Measurements from ENCODE around the gene SYNDIG1.

Gene SYNDIG1

DNA sequence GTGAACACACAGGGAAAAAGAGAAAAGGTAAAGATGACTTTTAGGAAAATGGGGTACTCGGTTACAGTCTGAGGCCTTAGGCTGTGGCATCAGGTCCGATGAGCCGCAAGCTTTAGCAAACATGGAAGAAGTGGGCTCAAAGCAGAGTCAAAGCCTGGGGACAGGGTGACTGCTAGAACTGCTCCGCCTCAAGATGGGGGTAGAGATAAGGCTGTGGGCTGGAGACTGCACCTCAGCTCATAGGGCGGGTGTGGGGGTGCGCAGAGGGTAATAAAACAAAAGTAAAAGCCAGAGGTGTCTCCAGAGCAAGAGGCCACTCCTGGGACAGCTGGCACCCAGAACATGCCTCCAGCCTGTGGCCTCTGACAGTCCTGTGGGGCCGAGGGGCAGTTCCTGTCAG is 21.3 kb upstream of the SYNDIG1 start:
- no peak for DNase-seq (ENCODE audit: low read depth)

DNA sequence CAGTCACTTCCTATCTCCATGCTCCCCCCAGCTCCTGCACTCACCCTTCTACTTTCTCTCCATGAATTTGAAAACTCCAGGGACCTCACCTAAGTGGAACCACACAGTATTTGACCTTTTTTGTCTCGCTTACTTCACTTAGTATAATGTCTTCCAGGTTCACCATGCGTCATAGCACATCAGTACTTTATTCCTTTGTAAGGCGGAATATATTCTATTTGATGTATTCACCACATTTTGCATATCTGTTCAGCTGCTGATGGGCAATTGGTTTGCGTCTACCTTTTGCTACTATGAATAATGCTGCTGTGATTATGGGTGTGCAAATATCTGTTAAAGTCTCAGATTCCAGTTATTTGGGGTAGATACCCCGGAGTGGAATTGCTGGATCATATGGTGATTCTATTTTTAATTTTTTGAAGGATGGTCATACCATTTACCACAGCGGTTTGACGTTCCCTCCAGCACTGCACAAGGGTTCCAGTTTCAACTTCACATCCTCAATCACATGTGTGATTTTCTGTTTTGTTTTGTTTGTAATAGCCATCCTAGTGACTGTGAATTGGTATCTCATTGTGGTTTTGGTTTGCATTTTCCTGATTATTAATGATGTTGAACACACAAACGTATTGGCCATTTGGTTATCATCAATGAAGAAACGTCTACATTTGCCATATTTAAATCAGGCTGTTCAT is 20.3 kb upstream of the SYNDIG1 start:
- DNase-seq (ENCODE audit: low read depth): no peak

DNA sequence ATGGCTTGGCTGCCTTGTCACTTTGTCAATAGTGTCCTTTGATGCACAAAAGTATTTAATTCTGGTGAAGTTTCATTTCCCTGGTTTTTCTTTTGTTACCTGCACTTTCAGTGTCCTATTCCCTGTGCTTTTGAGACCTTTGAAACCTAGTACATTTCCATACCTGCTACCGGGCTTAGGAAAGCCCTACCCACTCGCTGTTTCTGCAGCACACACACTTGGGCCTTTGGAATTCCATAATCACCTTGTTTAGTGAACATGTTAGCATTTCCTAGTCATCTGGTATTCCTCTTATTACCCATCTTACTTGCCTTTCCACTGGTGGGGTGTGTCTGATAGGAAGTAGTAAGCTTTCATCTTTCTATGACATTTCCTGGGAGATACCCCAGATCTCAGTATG is 19.3 kb upstream of the SYNDIG1 start:
- no peak for DNase-seq (ENCODE audit: low read depth)

DNA sequence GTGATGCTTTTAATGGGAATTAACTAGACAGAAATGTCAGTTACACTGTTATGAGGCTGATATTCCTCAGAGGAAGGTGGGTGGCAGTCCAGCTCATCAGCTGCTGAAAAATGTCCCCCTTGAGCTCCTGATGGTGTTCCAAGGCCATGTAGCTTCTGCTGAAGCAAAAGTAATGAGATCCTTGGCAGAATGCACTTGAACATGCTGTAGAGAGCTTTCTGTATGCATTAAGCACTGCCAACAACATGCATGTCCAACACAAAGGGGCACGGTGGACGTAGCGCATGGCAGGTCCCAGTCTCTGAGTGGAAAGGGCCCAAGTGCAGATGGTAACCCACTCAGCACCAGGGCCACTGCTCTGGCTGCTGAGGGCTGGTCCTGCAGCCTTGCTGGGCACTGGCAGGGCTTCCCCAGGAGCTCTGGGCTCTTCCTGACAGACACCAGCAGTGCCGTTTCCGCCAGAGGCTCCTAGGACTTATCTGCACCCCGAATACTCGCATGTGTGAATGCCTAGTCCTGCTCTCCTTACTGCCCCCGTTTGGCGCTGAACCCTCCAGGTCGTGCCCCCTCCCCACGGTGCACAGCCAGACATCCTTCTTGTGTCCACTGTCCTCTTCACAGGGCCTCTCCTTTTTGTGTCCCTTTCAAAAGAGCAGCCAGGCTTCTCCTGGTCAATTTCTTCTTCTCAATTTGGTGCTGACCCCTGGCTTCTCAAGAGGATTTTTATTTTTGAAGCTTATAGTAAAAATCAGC is 18.6 kb upstream of the SYNDIG1 start:
- DNase-seq (ENCODE audit: low read depth): no peak

DNA sequence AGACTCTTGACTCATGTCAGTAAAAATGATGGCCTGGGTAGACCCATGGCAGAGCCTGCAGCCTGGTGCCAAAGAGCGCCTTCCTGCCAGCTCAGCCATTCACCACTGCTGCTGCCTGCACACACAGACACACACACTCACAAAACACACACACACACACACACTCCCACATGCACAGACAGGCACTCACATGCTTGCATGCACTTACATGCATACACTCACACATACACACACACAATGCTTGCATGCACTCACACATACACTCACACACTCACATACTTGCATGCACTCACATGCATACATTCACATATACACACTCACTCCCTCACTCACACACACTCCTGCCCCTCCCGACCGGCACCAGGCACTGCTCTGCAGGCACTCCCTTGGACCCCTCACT is 18.0 kb upstream of the SYNDIG1 start:
- no peak for DNase-seq (ENCODE audit: low read depth)

DNA sequence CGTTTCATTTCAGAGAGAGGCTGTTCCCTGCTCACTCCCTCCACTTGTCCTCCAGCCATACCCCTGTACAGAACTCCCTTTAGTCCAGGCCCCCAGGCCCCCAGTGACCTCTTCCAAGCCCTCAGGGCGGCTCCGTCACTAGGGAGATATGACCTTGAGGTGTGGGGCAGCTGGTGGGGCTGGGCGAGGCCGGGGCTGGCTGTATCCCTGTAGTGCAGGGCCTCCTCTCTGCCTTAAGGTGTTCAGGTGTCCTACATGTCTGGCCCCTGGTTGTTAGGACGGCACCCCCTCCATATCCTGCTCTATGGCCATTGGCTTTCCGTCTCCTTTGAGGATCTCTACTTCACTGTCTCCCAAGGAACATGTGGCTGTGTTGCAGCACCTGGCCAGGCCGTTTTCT is 17.4 kb upstream of the SYNDIG1 start:
- no peak for DNase-seq (ENCODE audit: low read depth)

DNA sequence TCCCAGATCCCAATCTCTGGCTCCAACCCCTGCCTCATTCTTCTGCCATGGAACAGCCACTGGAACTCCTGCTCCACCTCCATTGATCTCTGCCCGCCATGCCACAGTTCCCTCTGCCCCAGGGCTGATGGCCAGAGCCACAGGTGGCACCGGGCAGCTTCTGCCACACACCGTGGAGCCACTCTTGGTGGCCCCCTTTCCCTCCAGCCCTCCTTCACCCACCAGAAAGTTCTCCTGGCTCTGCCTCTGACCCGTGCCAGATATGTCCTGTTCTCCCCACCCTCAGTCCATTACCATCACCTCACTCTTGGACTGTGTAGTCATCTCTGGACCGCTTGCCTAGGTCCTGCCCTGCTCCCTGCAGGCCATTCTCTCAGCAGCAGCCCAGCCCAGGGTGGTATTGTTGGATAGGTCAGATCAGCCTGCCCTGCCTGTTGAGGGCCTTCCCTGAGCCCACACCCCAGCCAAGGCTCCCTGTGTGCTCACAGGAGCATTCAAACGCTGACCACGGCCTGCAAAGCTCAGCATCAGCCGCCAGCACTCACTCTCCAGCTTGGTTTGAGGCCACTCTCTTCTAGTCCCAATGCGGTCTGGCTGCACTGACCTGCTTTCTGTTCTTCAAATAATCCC is 16.8 kb upstream of the SYNDIG1 start:
- DNase-seq (ENCODE audit: low read depth): no peak

DNA sequence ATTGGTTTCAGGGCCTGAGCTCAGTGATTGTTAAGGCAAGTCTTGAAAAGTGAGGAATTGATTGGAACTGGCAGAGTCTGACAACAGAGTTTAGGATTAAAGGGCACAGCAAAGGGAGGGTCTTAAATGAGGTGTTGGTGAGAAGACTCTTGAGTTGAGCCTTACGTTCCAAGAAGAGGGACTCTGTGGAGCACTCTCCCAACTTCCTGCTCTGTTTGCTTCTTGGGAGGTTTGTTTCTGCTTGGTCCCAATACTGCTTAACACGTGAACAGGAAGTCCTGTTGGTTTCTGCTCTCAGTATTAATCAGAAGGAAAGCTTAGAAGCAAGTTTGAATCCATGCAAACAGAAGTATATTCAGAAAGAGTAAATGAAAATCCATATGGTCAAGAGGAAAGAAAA is 15.6 kb upstream of the SYNDIG1 start:
- DNase-seq (ENCODE audit: low read depth): no peak

DNA sequence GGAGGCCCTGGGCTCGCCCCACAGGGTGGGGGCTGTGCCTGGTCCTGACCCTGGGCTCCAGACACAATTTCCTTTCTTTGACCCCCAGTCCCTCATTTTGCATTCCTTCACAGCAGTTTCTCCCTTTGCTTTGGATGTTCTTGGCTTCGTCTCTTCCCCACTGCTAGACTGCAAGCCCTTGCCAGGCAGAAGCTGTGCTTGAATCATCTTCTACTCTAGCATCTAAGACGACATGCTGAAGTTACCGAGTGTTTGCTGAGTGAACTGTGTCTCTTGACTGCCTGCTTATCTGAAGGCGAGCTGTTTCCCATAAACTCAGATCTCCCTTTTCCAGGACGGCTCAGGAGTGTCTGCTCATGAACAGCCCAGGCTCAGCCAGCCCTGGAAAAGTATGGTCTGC is 14.3 kb upstream of the SYNDIG1 start:
- DNase-seq (ENCODE audit: low read depth): no peak

DNA sequence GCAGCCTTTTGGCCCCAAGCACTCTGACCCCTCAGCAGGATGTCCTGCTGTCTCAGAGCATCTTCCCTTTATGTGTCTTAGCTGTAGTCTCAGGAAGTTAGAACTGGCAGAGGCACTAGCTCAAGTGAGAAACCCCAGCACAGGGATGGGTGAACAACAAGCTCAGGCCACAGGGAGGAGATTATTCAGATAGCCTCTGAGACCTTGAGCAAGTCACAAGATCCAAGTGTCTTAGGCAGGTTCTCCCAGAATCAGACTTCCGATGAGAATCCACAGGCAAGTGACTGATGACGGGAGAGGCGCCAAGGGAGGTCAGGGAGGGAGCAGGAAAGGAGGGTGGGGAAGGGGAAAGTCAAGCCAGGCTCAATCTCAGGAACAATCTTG is 13.0 kb upstream of the SYNDIG1 start:
- no peak for DNase-seq (ENCODE audit: low read depth)

DNA sequence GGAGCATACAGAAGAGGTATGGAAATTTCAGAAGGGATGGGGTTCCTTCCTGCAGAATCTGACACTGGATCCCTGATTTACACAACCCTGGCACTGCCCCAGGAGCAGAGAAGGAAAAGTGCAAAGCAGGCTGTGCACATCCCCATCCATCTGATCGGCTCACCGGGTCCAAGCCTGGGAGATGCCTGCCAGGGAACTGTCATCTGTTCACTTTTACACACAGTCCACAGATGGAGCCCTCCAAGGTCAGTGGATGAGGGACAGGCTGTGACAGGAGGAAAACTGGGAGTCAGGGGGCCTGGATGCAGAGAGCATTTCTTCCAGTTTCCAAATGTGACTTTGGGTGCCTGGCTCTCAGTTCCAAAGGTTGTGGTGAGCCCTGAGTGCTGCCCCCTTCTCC is 11.0 kb upstream of the SYNDIG1 start:
- no peak for DNase-seq (ENCODE audit: low read depth)

DNA sequence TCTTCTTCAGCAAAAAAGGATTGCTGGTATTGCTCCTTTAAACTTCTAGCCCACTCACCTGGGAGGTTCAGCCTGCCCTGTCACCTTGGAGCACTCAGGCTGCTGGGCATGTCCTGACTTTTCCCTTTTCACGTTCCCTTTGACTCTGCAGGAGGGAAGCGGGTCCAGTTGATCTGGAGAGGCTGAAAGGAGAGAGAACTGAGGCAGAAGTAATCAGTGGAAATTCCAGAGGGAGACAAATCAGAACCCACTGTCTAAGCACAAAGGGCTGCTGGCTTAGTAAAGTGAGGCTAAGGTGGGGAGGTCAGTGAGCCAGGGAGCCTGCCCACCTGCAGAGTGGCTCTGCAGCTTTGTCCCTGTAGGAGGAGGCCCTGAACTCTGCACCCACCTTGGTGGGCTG is 9.7 kb upstream of the SYNDIG1 start:
- no peak for DNase-seq (ENCODE audit: low read depth)

DNA sequence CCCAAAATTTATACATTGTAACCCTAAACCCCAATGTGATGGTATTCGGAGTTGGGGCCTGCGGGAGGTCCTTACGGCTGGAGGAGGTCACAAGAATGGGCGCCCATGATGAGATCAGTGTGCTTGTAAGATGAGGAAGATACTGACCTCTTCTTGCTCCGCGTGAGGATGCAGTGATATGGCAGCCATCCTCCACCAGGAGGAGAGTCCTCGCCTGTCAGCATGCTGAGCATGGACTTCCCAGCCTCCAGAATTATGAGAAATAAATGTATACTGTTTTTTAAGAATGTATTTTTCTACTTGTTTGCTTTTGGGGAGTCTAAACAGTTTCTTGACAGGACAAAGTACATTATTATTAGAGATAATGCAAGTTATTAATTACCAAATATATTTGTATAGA is 8.7 kb upstream of the SYNDIG1 start:
- DNase-seq (ENCODE audit: low read depth): no peak

DNA sequence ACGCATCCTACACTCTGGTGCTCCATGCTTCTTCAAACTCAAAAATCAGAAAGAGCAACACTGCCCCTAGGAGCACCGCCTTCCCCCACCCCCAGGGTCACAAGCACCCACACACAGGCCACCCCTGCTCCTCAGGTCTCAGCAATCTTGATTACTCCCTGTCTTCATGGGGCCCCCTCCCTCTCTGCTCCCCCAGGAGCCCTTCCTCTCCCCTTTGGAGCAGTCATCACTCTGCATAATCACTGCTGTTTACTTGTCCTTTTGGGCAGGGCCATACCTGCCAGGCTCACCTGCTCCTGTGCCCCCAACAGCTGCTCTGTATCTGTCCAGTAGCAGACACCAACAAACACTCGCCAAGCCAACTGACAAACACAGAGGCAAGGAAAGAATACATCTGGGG is 7.6 kb upstream of the SYNDIG1 start:
- DNase-seq (ENCODE audit: low read depth): no peak

DNA sequence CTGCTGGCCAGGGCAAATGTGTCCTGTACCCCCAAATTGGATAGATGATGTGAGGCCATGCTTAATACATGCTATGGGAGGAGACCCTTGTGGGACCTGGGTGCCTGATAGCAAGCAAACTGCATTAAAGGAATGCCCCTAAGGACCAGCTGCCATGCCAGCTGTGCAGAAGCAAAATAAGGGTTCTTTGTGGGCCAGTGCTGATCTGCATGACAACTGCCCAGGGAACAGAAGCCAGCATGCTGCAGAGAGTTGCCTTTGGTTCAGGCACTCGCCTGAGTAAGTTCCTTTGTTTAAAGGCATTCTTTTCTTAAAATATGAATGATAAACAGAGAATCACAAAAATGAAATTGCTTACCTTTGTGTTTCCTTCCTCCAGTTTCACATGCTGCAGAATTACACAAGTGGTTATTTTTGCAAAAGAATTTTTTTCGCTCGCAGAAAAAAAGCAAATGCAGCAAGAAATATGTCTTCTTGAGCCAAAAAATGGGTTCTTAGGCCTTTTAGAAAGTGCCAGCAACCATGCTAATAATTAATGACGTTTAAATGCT is 6.9 kb upstream of the SYNDIG1 start:
- DNase-seq (ENCODE audit: low read depth): no peak

DNA sequence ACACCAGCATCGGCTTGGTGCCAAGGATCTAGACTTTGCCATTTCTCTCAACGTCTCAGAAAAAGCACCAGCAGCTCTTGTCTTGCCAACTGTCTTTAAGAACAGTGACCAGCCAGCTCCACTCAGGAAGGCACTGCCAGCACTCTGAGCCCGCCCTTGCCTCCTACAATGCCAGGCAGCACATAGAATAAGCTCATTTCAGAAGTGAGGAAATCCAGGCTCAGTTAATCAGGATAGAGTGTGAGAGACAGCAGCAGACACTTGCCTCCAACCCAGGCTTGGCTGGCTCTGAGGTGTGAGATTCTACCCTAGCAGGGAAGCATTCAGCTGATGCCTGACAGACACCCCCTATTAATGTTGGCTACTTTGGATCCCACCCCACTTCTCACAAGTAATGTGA is 4.3 kb upstream of the SYNDIG1 start:
- no peak for DNase-seq (ENCODE audit: low read depth)

DNA sequence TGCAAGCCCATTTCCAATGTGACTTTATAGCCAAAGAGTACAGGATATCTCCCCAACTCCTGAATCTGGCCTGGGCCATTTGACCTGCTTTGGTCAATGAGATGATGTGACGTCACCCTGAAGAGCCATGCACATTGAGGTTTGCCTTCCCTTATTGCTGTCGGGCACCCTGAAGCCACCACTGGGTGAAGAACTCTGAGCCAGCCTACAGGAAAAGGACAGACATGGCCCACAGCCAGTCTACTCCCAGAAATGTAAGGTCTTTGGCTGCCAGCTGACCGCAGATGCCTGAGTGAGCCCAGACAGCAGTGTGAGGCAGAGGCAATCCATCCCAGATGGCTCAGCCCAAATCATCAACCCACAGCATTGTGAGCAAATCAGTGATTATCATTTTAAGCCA is 3.7 kb upstream of the SYNDIG1 start:
- peak; percentile 17 for DNase-seq (ENCODE audit: low read depth)

DNA sequence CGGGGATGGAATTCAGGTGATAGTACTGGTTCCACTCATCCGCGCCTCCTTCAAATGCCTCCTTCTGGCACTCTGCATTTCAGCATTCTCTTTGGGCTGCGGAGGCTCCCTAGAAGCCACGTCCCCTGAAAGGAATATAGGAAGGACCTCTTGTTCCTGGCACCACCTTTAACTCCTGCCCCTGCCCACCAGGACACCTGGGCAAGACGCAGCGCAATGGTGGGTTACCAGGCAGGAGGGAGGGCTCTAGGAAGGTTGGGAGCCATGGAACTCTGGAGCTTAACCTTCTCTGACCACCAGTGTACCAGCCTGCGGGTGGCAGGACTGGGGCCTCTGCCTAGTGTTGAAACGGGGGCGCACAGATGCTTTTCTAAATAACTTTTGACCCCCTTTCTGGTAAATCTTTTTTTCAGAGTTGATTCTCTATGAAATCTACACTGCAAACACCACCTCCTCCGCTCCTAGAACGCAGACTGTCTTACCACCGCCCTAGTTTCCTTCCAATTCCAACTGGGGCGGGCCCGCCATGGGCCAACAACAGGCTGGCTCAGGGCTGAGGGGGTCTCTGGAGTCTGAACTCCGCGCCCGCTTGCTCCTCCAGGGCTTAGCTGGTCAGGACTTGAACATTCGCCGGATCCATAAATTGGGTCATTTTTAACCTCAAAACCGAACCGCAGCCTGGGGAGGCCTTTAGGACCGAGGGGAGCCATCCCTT is 871 bp upstream of the SYNDIG1 start:
- no peak for DNase-seq (ENCODE audit: low read depth)

DNA sequence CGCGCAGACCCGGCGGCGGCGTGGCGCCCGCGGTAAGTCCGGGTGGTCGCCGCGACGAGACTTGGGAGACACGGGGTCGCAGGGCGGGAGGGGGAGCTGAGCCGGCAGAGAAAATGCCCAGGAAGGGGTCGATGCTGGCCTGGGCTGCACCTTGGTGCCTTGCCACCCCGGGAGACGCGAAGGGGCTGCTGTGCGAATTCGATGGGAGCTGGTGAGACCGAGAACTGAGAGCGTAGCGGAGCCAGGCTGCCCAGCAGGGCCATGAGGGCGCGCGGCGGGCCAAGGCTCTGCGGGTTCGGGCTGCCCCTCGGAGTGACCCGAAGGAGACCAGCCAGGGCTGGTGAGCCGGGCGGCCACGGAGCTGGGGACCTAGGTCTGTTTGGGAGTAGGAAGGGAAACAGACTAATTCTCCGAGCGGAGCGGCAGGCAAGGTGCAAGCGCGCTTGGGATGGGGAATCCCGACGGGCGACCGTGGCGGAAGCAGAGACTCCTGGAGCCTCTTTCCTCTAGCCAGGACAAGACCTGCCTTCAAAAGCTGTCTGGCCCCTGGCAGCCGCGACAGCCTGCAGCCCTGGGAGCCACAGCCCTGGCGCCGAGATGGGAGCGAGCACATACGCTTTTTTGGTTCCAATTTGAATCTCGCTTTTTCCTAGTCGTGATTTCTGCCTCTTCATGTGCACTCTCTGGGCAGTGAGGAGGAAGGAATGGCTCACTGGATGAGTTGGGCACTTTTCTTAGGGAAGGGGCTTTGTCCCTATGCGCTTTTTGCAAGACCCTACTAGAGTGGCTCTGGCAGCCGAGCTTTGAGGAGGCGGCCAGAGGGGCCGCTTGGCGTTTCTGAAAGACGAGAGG is 691 bp downstream of the SYNDIG1 start:
- DNase-seq (ENCODE audit: low read depth): no peak

DNA sequence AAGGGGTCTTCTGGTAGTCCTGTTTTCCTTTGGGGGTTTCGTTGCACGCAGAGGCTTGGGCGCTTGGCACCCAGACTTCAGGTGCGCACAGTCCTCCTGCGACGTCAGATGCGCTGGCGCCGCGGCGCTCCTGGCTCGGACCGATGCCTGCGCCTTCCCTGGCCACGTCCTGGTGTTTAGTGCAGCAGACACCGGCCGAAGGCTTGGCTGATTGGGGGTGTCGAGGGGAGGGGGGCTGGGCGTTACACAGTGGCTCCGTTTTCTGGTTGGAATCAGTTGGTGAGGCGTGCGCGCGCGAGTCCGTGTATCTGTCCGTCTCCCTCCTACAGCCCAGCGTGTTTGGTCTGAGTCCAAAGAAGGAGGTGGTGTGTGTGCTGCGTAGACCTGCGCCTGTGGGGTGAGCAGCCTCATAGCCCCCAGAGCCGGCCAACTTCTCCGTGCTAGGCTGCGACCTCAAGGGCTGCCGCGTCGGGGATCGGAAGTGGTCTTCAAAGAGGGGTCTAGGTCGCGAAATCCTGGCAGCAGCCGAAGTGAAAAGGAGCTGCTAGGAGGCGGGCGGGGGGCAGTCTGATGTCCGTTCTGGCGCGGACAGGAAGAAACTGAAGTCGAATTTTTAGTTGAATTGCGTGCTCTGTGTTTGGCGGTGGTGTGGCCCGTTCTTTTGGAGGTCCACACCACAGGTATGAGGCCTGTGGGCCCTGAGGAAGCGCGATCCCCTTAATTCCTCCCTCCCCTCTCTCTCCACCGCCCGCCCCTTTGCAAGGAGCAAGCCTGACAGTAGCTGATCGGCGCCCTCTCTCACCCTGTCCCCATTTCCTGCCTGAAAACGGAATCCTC is 1.5 kb downstream of the SYNDIG1 start:
- no peak for DNase-seq (ENCODE audit: low read depth)

DNA sequence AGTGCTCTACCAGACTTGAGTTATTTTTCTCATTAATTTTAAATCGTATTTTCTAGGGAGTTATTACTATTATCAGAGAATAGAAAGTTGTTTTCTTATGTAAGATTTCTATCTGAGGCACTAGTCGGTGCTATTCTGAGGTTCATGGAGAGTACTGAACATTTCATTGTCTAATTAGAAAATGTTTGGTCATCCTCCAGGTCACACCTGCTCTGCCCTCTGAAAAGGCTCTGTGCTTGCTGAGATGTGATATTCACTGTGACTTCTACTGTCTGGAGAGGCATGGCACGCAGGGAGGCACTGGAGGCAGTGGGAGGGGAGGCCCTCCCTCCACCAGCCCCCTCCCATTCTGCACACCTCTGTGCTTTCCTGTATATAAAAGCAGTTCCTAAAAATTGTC is 3.0 kb downstream of the SYNDIG1 start:
- DNase-seq (ENCODE audit: low read depth): no peak
